Loucy (cell line): ENCODE results near the gene FOXP4.

Experiments used
- H2AFZ ChIP-seq: fragments of 200-600 bp; sonication (generic); 2 replicates; pipeline ENCODE4 v1.6.0; 2016; ENCODE audit warnings: antibody characterized with exemption, mild to moderate bottlenecking, low read length, moderate library complexity
- H3F3A ChIP-seq: fragments of 200-600 bp; 2 replicates; pipeline ENCODE4 v1.6.0; 2016; ENCODE audit warnings: antibody characterized with exemption, low read depth, mild to moderate bottlenecking
- H3K27me3 ChIP-seq: fragments of 200-600 bp; sonication (generic); 2 replicates; pipeline ENCODE4 v1.6.1; 2014; ENCODE audit warnings: low read length, mild to moderate bottlenecking; ENCODE audit not compliant: insufficient read depth, poor library complexity, severe bottlenecking
- H3K36me3 ChIP-seq: fragments of 200-600 bp; sonication (generic); 2 replicates; pipeline ENCODE4 v1.6.1; 2016; ENCODE audit warnings: low read length; ENCODE audit not compliant: insufficient read depth
- H3K4me1 ChIP-seq: fragments of 200-600 bp; sonication (generic); 2 replicates; pipeline ENCODE4 v1.5.1; 2014; ENCODE audit warnings: low read length, mild to moderate bottlenecking; ENCODE audit not compliant: insufficient read depth, poor library complexity, severe bottlenecking
- H3K4me2 ChIP-seq: fragments of 200-600 bp; sonication (generic); 2 replicates; pipeline ENCODE4 v1.6.0; 2014; ENCODE audit warnings: antibody characterized with exemption, low read length, low read depth, mild to moderate bottlenecking; ENCODE audit not compliant: poor library complexity, severe bottlenecking
- H3K4me3 ChIP-seq: fragments of 200-600 bp; sonication (generic); 2 replicates; pipeline ENCODE4 v1.5.1; 2014; ENCODE audit warnings: low read length, mild to moderate bottlenecking, mixed read lengths; ENCODE audit not compliant: poor library complexity, severe bottlenecking
- H3K79me2 ChIP-seq: fragments of 200-600 bp; sonication (generic); 2 replicates; pipeline ENCODE4 v1.6.1; 2014; ENCODE audit warnings: low read length; ENCODE audit not compliant: insufficient read depth
- H3K9ac ChIP-seq: fragments of 200-600 bp; sonication (generic); 2 replicates; pipeline ENCODE4 v1.6.0; 2014; ENCODE audit warnings: mild to moderate bottlenecking, low read depth, low read length, moderate library complexity; ENCODE audit not compliant: poor library complexity, severe bottlenecking
- H3K9me2 ChIP-seq: fragments of 200-600 bp; sonication (generic); replicated peaks from 2 replicates; pipeline ENCODE4 v1.6.1; 2016; ENCODE audit warnings: low read depth, low read length, mixed read lengths
- H3K9me3 ChIP-seq: fragments of 200-600 bp; sonication (generic); 2 replicates; pipeline ENCODE4 v1.6.1; 2014; ENCODE audit warnings: mild to moderate bottlenecking, antibody characterized with exemption, low read length, low read depth; ENCODE audit not compliant: insufficient read depth
- H4K20me1 ChIP-seq: fragments of 200-600 bp; sonication (generic); 2 replicates; pipeline ENCODE4 v1.6.0; 2014; ENCODE audit warnings: antibody characterized with exemption, low read length, mild to moderate bottlenecking; ENCODE audit not compliant: insufficient read depth, poor library complexity, severe bottlenecking
- EZH2phosphoT487 ChIP-seq: fragments of 200-600 bp; IDR thresholded peaks from 2 replicates; pipeline ENCODE4 v1.6.1; 2018; ENCODE audit warnings: antibody characterized with exemption, mild to moderate bottlenecking, moderate library complexity, borderline replicate concordance
- TF ChIP-seq, protein P1 (sequence below): fragments of 200-600 bp; sonication (generic); conservative IDR thresholded peaks from 2 replicates; pipeline ENCODE4 v1.5.1; 2014; ENCODE audit warnings: mild to moderate bottlenecking, antibody characterized with exemption, low read length

Gene FOXP4

GRCh38 chr6:41551857-41552256, 5.7 kb downstream of the FOXP4 start:
- Histone ChIP-seq H3K36me3 (no peaks in the 10 kb centered on the region; the same call in 1 of the 2 replicates), H3K4me3 (peak overlapping the region; percentile 39), H3K9me3 (no peaks in the 10 kb centered on the region), H3F3A (no peaks in the 10 kb centered on the region), H2AFZ (no peak overlapping the region), H3K4me1 (peaks cover 64% of the 10 kb centered on the region), H3K9me2 (no peaks in the 10 kb centered on the region), H4K20me1 (peaks cover 55% of the 10 kb centered on the region), H3K79me2 (peaks cover 98% of the 10 kb centered on the region), H3K27me3 (no peaks in the 10 kb centered on the region), H3K4me2 (peak overlapping the region; percentile 97), H3K9ac (no peak overlapping the region)
- TF ChIP-seq, protein P1, sequence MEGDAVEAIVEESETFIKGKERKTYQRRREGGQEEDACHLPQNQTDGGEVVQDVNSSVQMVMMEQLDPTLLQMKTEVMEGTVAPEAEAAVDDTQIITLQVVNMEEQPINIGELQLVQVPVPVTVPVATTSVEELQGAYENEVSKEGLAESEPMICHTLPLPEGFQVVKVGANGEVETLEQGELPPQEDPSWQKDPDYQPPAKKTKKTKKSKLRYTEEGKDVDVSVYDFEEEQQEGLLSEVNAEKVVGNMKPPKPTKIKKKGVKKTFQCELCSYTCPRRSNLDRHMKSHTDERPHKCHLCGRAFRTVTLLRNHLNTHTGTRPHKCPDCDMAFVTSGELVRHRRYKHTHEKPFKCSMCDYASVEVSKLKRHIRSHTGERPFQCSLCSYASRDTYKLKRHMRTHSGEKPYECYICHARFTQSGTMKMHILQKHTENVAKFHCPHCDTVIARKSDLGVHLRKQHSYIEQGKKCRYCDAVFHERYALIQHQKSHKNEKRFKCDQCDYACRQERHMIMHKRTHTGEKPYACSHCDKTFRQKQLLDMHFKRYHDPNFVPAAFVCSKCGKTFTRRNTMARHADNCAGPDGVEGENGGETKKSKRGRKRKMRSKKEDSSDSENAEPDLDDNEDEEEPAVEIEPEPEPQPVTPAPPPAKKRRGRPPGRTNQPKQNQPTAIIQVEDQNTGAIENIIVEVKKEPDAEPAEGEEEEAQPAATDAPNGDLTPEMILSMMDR = no peak
- no peak for TF ChIP-seq EZH2phosphoT487

DNA sequence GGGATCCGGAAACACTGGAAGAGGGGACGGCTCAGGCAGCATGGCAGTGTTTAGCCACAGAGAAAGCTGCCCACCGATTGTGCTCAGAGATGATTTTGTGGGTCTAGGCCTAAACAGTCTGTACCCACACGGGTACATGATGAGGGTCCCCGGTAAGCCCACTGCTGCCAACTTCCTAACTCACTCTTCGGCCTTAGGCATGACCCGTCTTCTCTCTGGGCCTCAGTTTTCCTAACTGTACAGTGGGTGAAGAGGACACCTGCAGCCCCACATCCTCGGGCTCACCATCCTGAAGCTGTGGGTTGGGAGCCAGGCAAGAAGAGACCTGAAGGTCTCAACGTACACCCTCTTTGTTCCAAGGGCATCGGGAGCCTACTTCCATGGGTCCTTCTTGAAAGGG, 6.5 kb downstream of the FOXP4 start:
- Histone ChIP-seq H3F3A (no peaks in the 10 kb centered on the region), H3K9me2 (no peaks in the 10 kb centered on the region), H3K27me3 (no peaks in the 10 kb centered on the region), H2AFZ (no peak overlapping the region), H3K4me1 (peaks cover 58% of the 10 kb centered on the region), H3K4me2 (no peak overlapping the region), H3K9me3 (no peaks in the 10 kb centered on the region), H3K9ac (no peak overlapping the region), H3K36me3 (no peaks in the 10 kb centered on the region; the same call in 1 of the 2 replicates), H3K4me3 (no peak overlapping the region), H3K79me2 (peaks cover 97% of the 10 kb centered on the region), H4K20me1 (peaks cover 47% of the 10 kb centered on the region)
- TF ChIP-seq, protein P1 = no peak
- TF ChIP-seq EZH2phosphoT487 = no peak

GRCh38 chr6:41553405-41553999, 7.3 kb downstream of the FOXP4 start:
- no peaks in the 10 kb centered on the region for H3F3A ChIP-seq
- peaks cover 58% of the 10 kb centered on the region for H3K4me1 ChIP-seq
- H3K36me3 ChIP-seq = no peaks in the 10 kb centered on the region; the same call in 1 of the 2 replicates
- no peaks in the 10 kb centered on the region for H3K9me2 ChIP-seq
- H2AFZ ChIP-seq = no peak overlapping the region
- H3K9ac ChIP-seq = peak overlapping the region; percentile 10
- no peaks in the 10 kb centered on the region for H3K27me3 ChIP-seq
- no peak overlapping the region for H3K4me2 ChIP-seq
- H3K79me2 ChIP-seq = peaks cover 97% of the 10 kb centered on the region
- TF ChIP-seq, protein P1 = no peak
- TF ChIP-seq EZH2phosphoT487 = no peak
- H3K4me3 ChIP-seq = no peak overlapping the region
- no peaks in the 10 kb centered on the region for H3K9me3 ChIP-seq
- peaks cover 39% of the 10 kb centered on the region for H4K20me1 ChIP-seq
